Bronchial epithelial cell (primary cell): ENCODE results near the gene REXO4. TPM values are rescaled to one million over a fixed set of nuclear protein-coding genes. Genes with fewer than 3 reads are reported as not detected.
A peak's percentile ranks its signal among the peaks of the same experiment; 100 is the strongest.

Source experiments
- DNase-seq: peaks from one replicate; pipeline ENCODE4 v3.0.0-alpha.2; 2010; ENCODE audit warnings: low read depth
- FAIRE-seq: peaks from 2 replicates; lab custom pipeline; 2011; peaks lifted over from hg19 to GRCh38; lab: Jason Lieb, UNC
- H3K27me3 ChIP-seq: 2 replicates; pipeline ENCODE4 v1.5.1; 2011; ENCODE audit warnings: low read length; ENCODE audit not compliant: control insufficient read depth, insufficient read depth
- H3K36me3 ChIP-seq: 2 replicates; pipeline ENCODE4 v1.5.1; 2011; ENCODE audit warnings: low read length; ENCODE audit not compliant: control insufficient read depth, insufficient read depth
- H3K4me3 ChIP-seq: 2 replicates; pipeline ENCODE4 v1.5.1; 2011; ENCODE audit warnings: mild to moderate bottlenecking, low read depth, low read length, control low read depth
- CTCF ChIP-seq: IDR thresholded peaks from 2 replicates; pipeline ENCODE4 v1.5.1; 2011; ENCODE audit warnings: mild to moderate bottlenecking, moderate library complexity, low read length, control low read depth, inconsistent platforms; ENCODE audit not compliant: insufficient read depth, severe bottlenecking
- total RNA-seq: library from RNA; depleted of rRNA; stranded (reverse); fragments of >200 nt; gene quantifications from 2 replicates; pipeline ENCODE4 v1.2.1, GENCODE V29; 2014

REXO4 gene
- total RNA-seq, 1 donor from 2014 or later: 15.5 TPM

DNA sequence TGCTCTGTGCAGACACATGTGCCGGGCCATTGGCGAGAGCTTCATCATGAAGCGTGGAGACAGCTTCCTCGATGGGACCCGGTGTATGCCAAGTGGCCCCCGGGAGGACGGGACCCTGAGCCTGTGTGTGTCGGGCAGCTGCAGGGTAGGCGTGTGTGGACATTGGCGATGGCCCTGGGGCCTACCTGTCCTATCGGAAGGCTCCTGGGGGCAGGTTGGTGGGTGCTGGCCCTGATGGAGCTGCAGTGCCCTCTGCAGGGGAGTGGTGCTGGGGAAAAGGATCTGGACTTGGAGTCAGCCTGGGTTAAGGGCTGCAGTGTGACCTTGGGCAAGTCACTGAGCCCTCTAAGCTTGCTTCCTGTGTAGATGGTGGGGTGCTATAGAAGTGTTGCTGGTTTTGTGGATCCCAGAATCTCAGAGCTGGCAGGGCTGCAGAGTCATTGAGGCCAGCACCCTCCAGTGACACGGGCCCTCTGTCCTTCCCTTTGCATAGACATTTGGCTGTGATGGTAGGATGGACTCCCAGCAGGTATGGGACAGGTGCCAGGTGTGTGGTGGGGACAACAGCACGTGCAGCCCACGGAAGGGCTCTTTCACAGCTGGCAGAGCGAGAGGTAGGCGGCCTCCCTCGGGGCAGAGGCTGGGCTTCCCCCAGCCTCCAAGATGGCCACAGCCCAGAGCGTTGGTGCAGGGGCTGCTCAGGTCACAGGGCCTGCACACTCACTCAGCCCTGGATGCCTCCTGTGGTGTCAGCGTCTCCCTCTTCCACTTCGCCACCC lies 20.1 kb upstream of the REXO4 start:
- FAIRE-seq: no peak
- H3K27me3 ChIP-seq: no peaks in the 10 kb centered on the region
- no peak for DNase-seq
- no peak for TF ChIP-seq CTCF
- H3K4me3 ChIP-seq: no peak overlapping the region
- H3K36me3 ChIP-seq: no peaks in the 10 kb centered on the region

- Histone ChIP-seq H3K27me3 (no peaks in the 10 kb centered on the region), H3K36me3 (no peaks in the 10 kb centered on the region), H3K4me3 (no peak overlapping the region)
- no peak for TF ChIP-seq CTCF
- FAIRE-seq (no peak), DNase-seq (no peak)
Measured at GRCh38 chr9:133436681-133437080, 18.9 kb upstream of the REXO4 start.

DNA sequence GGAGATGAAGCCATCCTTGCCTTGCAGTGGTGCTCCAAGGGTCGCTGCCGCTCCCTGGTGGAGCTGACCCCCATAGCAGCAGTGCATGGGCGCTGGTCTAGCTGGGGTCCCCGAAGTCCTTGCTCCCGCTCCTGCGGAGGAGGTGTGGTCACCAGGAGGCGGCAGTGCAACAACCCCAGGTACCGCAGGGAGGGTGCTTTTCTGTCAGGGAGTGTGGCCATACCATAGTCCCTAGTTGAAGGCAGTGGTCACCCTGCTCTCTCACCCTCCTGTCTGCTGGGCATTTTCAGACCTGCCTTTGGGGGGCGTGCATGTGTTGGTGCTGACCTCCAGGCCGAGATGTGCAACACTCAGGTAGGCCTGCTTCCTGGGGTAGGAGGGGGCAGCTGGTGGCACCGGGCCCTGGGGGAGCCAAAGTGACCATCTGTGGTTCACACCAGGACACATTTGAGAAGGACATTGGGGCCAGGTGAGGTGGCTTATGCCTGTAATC lies 15.6 kb upstream of the REXO4 start:
- Histone ChIP-seq H3K4me3 (no peak overlapping the region), H3K27me3 (no peaks in the 10 kb centered on the region), H3K36me3 (no peaks in the 10 kb centered on the region)
- no peak for DNase-seq
- no peak for FAIRE-seq
- TF ChIP-seq CTCF: no peak

DNA sequence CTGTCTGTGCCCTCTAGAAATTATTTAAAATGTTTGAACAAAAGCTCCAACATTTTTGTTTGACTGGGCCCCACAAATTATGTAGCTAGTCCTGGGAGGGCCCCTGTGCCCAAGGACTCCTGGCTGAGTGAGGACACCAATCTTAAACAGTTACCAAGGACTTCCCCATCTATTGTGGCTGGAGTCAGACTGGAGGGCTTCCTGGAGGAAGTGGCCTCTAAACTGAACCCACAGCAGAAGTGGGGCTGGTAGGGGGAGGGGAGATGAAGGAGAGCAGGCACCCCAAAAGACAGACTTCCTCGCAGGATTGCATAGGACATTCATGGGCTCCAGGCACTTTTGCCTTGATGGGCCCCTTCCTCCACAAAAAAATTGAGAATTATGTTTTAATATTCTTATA lies 12.4 kb upstream of the REXO4 start:
- Histone ChIP-seq H3K36me3 (no peaks in the 10 kb centered on the region), H3K27me3 (peaks cover 5% of the 10 kb centered on the region), H3K4me3 (no peak overlapping the region)
- DNase-seq: no peak
- no peak for FAIRE-seq
- TF ChIP-seq CTCF: no peak

DNA sequence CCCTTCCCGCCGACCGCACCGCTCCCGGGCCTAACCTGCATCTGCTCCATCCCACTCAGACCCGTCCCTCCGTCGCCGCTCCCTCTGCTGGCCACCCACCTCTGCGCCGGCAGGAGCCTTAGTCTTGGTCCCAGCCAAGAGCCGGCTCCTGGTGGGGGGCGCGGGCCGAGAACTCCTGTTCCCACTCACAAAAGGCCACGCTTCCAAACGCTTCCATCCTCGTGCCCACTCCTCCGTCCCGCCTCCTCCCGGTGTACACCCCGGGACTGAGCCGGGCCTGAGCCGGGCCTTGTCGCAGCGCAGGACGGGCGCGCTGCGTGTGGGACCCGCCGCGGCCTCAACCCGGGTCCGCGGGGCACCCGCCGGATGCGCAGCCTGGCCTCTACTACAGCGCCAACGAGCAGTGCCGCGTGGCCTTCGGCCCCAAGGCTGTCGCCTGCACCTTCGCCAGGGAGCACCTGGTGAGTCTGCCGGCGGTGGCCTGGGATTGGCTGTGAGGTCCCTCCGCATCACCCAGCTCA lies 11.9 kb upstream of the REXO4 start:
- peak; percentile 49 for TF ChIP-seq CTCF
- no peak for DNase-seq
- FAIRE-seq: no peak
- Histone ChIP-seq H3K36me3 (no peaks in the 10 kb centered on the region), H3K4me3 (no peak overlapping the region), H3K27me3 (peaks cover 5% of the 10 kb centered on the region)

DNA sequence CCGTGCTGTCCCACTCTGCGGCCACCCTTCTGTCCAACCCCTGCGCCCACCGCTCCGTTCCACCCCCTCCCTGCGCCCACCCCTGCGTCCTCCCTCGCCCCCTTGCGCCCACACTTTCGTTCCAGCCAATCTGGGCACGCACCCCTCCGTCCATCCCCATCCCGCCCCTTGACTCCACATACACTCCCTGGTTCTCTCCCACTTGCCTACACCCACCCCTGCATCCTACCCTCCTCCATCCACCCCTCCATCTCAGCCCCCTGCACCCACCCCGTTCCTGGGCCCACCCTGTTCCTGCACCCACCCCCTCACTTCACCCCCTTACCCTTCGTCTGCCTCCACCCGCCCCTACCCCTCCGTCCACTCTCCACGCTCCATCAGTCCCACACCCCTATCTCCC lies 11.4 kb upstream of the REXO4 start:
- no peak for DNase-seq
- H3K36me3 ChIP-seq: no peaks in the 10 kb centered on the region
- no peak for FAIRE-seq
- H3K4me3 ChIP-seq: no peak overlapping the region
- peaks cover 5% of the 10 kb centered on the region for H3K27me3 ChIP-seq
- TF ChIP-seq CTCF: no peak
